ENCODE results near the gene C1orf141.

The C1orf141 gene

GRCh38 chr1:67051196-67051595 lies 83.6 kb downstream of the C1orf141 start:
- Histone ChIP-seq H3K36me3 (peaks cover 31 to 36% (median 31%) of the 10 kb centered on the region in 3 donors), H3K4me1 (peaks cover 0 to 30% (median 11%) of the 10 kb centered on the region in 4 donors), H3K4me3 (no peak overlapping the region), H3K9me3 (no peaks in the 10 kb centered on the region), H3K27me3 (no peaks in the 10 kb centered on the region), H3K27ac (peak overlapping the region in 1 of 2 donors; percentile 92)
- TF ChIP-seq, protein P1, sequence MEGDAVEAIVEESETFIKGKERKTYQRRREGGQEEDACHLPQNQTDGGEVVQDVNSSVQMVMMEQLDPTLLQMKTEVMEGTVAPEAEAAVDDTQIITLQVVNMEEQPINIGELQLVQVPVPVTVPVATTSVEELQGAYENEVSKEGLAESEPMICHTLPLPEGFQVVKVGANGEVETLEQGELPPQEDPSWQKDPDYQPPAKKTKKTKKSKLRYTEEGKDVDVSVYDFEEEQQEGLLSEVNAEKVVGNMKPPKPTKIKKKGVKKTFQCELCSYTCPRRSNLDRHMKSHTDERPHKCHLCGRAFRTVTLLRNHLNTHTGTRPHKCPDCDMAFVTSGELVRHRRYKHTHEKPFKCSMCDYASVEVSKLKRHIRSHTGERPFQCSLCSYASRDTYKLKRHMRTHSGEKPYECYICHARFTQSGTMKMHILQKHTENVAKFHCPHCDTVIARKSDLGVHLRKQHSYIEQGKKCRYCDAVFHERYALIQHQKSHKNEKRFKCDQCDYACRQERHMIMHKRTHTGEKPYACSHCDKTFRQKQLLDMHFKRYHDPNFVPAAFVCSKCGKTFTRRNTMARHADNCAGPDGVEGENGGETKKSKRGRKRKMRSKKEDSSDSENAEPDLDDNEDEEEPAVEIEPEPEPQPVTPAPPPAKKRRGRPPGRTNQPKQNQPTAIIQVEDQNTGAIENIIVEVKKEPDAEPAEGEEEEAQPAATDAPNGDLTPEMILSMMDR (IDR thresholded peaks at IDR 0.05), result no peak
- intact Hi-C loops (cut with DNase I; ENCODE audit: low total_unique reads), result loop anchor here (5.0 to 10.0 kb wide), 3 partner anchors 34 to 126 kb away; partner anchors contain the start of genes DNAI4 and MIER1
- DNase-seq, result no peak

DNA sequence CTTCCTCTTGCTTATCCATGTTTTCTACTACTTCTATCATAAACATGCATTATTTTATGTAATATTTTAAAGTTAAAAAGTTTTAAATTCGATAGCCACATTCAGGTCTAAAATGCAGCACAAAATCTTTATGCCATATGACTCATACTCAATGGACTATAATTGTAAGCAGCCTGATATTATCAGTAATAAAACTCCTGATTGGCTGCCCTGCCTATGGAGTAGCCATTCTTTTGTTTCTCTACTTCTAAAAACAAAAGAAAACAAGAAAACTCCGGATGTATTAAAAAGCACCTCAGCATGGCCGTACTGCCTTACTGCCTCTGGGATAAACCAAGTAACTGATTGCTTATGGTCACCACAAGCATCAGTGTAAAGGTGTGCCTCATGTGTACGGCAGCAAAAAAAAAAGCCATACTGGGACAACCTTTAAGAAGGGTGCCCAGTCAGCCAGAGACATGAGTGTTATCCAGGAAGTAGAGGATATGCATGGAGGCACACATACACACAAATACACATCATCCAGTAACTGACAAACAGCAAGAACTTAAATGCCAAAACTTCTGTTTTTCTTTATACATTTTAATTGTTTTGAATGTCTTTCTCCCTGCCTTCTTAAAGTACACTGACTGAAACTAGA lies 90.0 kb downstream of the C1orf141 start:
- peaks cover 0 to 26% (median 8%) of the 10 kb centered on the region in 4 donors for H3K4me1 ChIP-seq
- H3K27me3 ChIP-seq, result no peaks in the 10 kb centered on the region
- peaks cover 75 to 94% (median 84%) of the 10 kb centered on the region in 3 donors for H3K36me3 ChIP-seq
- H3K27ac ChIP-seq, result no peak overlapping the region
- H3K9me3 ChIP-seq, result no peaks in the 10 kb centered on the region
- DNase-seq, result no peak
- H3K4me3 ChIP-seq, result no peak overlapping the region
- intact Hi-C loops (cut with DNase I; ENCODE audit: low total_unique reads), result loop anchor here (5.0 kb wide), 1 partner anchor 1093 kb away; no protein-coding TSS in a partner anchor
- TF ChIP-seq, protein P1 (IDR thresholded peaks at IDR 0.05), result no peak

DNA sequence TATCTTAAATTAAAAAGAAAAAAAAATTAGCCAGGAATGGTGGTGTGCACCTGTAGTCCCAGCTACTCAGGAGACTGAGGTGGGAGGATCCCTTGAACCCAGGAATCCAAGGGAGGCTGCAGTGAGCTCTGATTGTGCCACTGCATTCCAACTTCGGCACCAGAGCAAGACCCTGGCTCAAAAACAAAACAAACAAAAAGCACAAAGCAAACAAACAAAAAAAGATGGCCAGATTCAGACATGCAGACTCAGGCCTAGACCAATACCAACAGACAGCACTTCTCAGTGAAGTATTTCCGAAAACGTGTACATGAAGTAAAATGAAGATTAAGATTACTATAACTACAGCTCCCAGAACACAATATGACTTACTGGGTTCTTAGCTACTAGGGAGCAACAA lies 91.4 kb downstream of the C1orf141 start:
- Histone ChIP-seq H3K27me3 (no peaks in the 10 kb centered on the region), H3K4me1 (peaks cover 0 to 26% (median 8%) of the 10 kb centered on the region in 4 donors), H3K27ac (no peak overlapping the region), H3K36me3 (peaks cover 67 to 95% (median 84%) of the 10 kb centered on the region in 3 donors), H3K4me3 (no peak overlapping the region), H3K9me3 (no peaks in the 10 kb centered on the region)
- intact Hi-C loops (cut with DNase I; ENCODE audit: low total_unique reads), result no loop called here
- TF ChIP-seq, protein P1 (IDR thresholded peaks at IDR 0.05), result no peak
- DNase-seq, result no peak

Data from tibial artery (tissue), 4 donors.